ENCODE data around the gene BBS4. TPM values are rescaled to one million over a fixed set of nuclear protein-coding genes. Genes with fewer than 3 reads are reported as not detected.

Gene BBS4
- polyA plus RNA-seq, 3 donors from 2014 or later = 18.9 to 23.6 (median 20.2) TPM

DNA sequence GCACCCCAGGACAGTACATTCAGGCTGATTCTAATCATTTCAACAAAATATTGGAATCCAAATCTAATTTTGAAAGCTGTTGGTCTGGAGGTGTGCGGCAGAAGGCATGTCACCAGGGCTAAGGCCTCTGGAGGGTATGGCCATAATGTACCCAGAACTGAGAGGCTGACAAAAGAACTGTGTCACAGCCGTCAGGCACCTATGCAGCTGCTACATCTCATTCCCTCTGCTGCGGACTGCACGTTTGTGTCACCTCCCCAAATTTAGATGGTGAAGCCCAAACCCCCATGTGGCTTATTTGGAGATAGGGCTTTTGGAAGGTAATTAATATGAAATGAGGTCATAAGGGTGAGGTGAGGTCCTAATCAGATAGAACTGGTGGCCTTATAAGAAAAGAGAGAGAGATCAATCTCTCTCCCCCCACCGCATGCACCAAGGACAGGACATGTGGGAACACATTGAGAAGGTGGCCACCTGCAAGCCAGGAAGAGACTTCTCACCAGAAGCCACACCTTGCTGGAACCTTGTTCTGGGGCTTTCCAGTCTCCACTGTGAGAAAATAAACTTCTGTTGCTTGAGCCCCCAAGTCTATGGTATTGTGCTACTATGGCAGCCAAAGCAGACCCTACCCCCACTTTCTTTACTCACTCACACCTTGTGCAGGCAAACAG lies 74.7 kb downstream of the BBS4 start:
- H3K9me3 Mint-ChIP-seq = no peaks in the 10 kb centered on the region
- peaks cover 10 to 59% (median 32%) of the 10 kb centered on the region in 3 donors for H3K36me3 Mint-ChIP-seq
- H3K4me1 Mint-ChIP-seq = peaks cover 8 to 24% of the 10 kb centered on the region in 2 donors
- H3K27ac Mint-ChIP-seq = no peak overlapping the region
- no peak for DNase-seq
- H3K27me3 Mint-ChIP-seq (ENCODE audit: low read depth in 3 of 3) = peaks cover 0 to 2% (median 2%) of the 10 kb centered on the region in 3 donors
- H3K4me3 Mint-ChIP-seq = no peak overlapping the region

DNA sequence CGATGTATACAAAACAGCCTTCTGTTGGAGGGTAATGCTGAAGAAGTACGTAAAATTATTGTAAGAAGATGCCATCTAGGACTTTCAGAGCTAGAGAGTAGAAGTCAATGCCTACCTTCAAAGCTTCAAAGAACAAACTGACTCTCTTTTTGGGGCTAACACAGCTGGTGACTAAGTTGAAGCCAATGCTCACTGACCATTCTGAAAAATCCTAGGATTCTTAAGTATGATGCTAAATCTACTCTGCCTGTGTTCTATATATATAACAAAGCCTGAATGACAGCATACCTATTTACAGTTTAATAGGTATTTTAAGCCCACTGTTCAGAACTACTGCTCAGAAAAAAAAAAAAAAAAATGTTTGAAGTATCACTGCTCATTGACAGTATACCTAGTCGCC lies 78.6 kb downstream of the BBS4 start:
- Mint-ChIP-seq H3K27ac (no peak overlapping the region), H3K36me3 (peaks cover 32 to 66% (median 46%) of the 10 kb centered on the region in 3 donors)

DNA sequence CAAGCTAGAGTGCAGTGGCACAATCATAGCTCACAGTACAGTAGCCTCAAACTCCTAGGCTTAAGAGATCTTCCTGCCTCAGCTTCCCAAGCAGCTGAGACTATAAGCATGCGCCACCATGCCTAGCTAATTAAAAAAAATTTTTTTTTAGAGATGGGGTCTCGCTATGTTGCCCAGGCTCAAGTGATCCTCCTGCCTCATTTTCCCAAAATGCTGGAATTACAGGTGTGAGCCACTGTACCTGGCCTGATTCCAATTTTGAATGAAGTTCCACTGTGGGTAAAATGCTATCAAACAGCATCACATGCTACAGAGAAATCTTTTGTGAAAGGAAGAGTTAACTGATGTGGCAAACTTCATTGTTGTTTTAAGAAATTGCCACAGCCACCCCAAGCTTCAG lies 80.0 kb downstream of the BBS4 start:
- H3K9me3 Mint-ChIP-seq = peaks cover 2 to 16% (median 10%) of the 10 kb centered on the region in 6 donors
- peaks cover 5 to 19% of the 10 kb centered on the region in 2 donors for H3K4me1 Mint-ChIP-seq
- peaks cover 33 to 63% (median 44%) of the 10 kb centered on the region in 3 donors for H3K36me3 Mint-ChIP-seq

More for the DNA sequence above, 78.6 kb downstream of the BBS4 start:
- Mint-ChIP-seq H3K9me3 (peaks cover 0 to 16% (median 10%) of the 10 kb centered on the region in 6 donors), H3K4me1 (peaks cover 5 to 15% of the 10 kb centered on the region in 2 donors), H3K4me3 (no peak overlapping the region), H3K27me3 (ENCODE audit: low read depth in 3 of 3) (peaks cover 0 to 2% (median 0%) of the 10 kb centered on the region in 3 donors)
- DNase-seq = no peak

DNA sequence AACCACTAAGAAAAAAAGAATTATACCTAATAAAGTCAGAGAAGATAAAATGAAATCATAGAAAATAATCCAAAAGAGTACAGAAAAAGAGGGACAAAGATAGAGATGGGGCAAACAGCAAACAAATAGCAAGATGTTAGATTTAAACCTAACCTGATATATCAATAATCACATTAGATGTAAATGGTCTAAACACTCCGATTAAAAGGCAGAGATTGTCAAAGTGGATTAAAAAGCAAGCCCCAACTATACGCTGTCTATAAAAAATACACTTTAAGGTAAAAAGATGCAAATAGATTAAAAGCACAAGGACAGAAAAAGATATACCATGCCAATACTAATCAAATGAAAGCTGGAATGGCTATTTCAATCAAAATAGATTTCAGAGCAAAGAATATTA lies 80.8 kb downstream of the BBS4 start:
- Mint-ChIP-seq H3K4me1 (peaks cover 5 to 23% of the 10 kb centered on the region in 2 donors), H3K36me3 (peaks cover 37 to 64% (median 44%) of the 10 kb centered on the region in 3 donors), H3K27ac (no peak overlapping the region), H3K4me3 (no peak overlapping the region), H3K27me3 (ENCODE audit: low read depth in 3 of 3) (no peaks in the 10 kb centered on the region), H3K9me3 (peaks cover 2 to 16% (median 10%) of the 10 kb centered on the region in 6 donors)
- DNase-seq = no peak

More for the DNA sequence above, 80.0 kb downstream of the BBS4 start:
- DNase-seq = no peak
- Mint-ChIP-seq H3K4me3 (no peak overlapping the region), H3K27me3 (ENCODE audit: low read depth in 3 of 3) (no peaks in the 10 kb centered on the region), H3K27ac (no peak overlapping the region)

DNA sequence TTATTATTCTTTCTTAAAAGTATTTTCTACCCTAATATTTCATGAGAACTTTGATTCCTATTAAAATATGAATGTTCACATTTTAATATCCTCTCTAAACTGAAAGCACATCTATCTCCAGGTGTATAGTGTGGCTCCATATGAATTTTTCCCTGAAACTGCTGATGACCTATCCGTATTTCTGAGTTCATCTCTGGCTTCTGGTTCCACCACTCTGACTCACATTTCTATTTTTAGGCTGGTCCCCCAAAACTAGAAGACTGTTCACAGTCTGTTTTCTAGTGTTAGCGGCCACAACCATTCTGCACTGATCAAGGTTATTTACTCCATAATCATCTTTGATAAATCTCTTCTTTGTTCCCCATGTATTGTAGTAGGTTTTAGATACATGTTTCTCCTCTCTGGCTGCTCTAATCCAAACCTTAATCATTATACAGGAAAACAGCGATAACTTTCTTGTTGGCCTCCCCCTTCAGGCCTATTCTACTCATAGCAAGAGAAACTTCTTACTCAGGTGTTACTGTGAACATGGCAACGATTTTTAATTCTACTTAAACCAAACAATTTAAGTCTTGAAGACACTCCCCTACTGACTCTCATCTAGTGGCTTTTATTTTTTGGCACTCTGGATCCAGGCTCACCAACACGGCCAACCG lies 84.8 kb downstream of the BBS4 start:
- no peak for DNase-seq
- peaks cover 39 to 60% (median 40%) of the 10 kb centered on the region in 3 donors for H3K36me3 Mint-ChIP-seq
- H3K27ac Mint-ChIP-seq = peak overlapping the region in 2 of 6 donors; percentile 0 to 21
- H3K9me3 Mint-ChIP-seq = peaks cover 2 to 16% (median 10%) of the 10 kb centered on the region in 6 donors
- no peak overlapping the region for H3K4me3 Mint-ChIP-seq
- H3K4me1 Mint-ChIP-seq = peaks cover 4 to 19% of the 10 kb centered on the region in 2 donors
- no peaks in the 10 kb centered on the region for H3K27me3 Mint-ChIP-seq (ENCODE audit: low read depth in 3 of 3)

DNA sequence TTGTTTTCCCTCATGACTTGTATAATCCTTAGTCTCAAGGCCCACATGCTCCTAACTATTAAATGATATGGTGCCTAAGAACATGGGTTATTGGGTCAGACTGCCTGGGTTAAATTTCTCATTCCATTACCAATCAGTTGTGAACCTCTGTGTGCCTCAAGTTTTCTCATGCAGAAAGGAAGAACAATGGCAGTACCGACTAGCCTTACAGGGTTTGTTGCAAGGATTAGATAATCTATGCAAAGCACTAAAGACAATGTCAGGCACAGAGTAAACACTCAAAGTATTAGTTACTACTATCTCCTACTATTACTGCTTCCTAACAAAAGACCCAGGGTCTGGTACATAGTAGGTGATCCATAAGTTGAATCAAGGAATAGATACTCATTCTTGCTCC lies 85.3 kb downstream of the BBS4 start:
- Mint-ChIP-seq H3K36me3 (peaks cover 36 to 57% (median 36%) of the 10 kb centered on the region in 3 donors), H3K27me3 (ENCODE audit: low read depth in 3 of 3) (no peaks in the 10 kb centered on the region), H3K9me3 (peaks cover 2 to 16% (median 10%) of the 10 kb centered on the region in 6 donors), H3K4me3 (no peak overlapping the region), H3K4me1 (peaks cover 6 to 24% of the 10 kb centered on the region in 2 donors), H3K27ac (no peak overlapping the region)
- no peak for DNase-seq

DNA sequence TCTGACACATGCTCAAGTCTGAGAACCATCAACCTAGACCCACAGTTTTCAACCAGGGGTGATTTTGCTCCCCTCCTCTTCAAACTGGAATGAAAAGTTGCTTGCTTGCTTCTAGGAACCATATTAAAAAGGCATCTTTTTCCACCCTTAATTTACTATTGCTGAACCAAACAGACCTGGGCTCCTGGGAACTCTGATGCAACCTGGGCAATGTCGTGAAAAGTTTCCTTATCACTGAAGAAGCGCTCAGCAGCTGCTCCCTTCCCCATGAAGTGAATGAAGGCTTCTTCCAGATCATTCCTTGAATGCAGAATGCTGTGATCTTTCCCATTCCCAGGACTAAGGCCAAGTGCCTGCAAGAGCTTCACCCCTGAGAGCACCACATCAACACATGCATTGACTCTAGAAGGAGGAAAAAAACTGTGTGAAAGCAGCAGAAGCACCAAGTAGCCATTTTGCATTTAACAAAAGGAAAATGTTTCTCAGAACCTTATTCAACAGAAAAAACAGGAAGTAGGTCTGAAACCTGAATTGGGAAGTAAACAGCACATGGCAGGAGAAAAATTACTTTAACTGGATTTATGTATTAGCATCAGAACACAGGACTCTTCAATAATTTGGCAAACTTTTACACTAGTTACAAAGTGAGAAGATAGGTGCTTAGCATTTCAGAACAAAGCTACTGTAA lies 88.8 kb downstream of the BBS4 start:
- Mint-ChIP-seq H3K4me1 (peaks cover 25 to 45% of the 10 kb centered on the region in 2 donors), H3K36me3 (peaks cover 7 to 29% (median 23%) of the 10 kb centered on the region in 3 donors)
- no peak for DNase-seq

DNA sequence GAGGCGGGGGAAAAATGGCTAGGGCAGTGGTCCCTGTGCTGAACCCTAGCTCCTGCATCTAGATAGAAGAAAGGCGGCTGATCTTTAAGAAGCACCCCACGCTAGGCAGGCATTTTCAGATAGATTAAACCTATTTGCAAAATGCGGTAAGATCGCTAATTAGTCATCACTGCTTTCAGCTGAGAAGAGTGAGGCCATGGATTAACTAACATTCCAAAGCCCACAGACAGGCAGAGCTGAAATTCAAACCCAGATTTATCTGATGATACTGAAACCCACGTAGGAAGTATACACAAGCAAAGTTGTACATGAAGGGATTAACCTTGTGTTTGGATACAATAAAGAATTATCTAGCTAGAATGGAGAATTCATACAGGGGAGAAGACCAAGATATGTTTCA lies 92.8 kb downstream of the BBS4 start:
- Mint-ChIP-seq H3K4me3 (no peak overlapping the region), H3K9me3 (no peaks in the 10 kb centered on the region), H3K27me3 (ENCODE audit: low read depth in 3 of 3) (peaks cover 3 to 10% (median 8%) of the 10 kb centered on the region in 3 donors), H3K4me1 (peaks cover 52 to 71% of the 10 kb centered on the region in 2 donors), H3K27ac (peak overlapping the region in 3 of 6 donors; percentile 16 to 34 (median 24)), H3K36me3 (peaks cover 3 to 14% (median 12%) of the 10 kb centered on the region in 3 donors)
- no peak for DNase-seq

More for the DNA sequence above, 88.8 kb downstream of the BBS4 start:
- Mint-ChIP-seq H3K27ac (peak overlapping the region in 3 of 6 donors; percentile 1 to 50 (median 19)), H3K27me3 (ENCODE audit: low read depth in 3 of 3) (no peaks in the 10 kb centered on the region), H3K4me3 (no peak overlapping the region), H3K9me3 (peaks cover 0 to 2% (median 0%) of the 10 kb centered on the region in 6 donors)

DNA sequence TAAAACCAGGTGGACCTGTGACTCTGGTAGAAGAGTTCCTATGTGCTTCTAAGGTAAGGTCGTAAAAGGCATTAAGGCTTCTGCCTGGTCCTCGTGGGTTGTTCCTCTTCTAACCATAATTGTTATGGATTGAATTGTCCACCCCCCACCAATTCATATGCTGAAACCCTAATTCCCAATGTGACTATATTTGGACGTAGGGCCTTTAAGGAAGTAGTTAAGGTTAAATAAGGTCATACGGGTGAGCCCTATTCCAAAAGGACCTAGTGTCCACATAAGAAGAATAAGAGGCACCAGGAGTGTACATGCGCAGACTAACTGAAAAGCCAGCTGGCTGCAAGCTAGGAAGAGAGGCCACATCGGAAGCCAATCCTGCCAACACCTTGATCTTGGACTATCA lies 95.6 kb downstream of the BBS4 start:
- Mint-ChIP-seq H3K27ac (peak overlapping the region; percentile 18 to 97 (median 77)), H3K9me3 (no peaks in the 10 kb centered on the region), H3K27me3 (ENCODE audit: low read depth in 3 of 3) (peaks cover 9 to 21% (median 20%) of the 10 kb centered on the region in 3 donors), H3K36me3 (peaks cover 3 to 9% (median 8%) of the 10 kb centered on the region in 3 donors), H3K4me3 (peak overlapping the region; percentile 54 to 98 (median 96)), H3K4me1 (peaks cover 73 to 80% of the 10 kb centered on the region in 2 donors)
- no peak for DNase-seq

DNA sequence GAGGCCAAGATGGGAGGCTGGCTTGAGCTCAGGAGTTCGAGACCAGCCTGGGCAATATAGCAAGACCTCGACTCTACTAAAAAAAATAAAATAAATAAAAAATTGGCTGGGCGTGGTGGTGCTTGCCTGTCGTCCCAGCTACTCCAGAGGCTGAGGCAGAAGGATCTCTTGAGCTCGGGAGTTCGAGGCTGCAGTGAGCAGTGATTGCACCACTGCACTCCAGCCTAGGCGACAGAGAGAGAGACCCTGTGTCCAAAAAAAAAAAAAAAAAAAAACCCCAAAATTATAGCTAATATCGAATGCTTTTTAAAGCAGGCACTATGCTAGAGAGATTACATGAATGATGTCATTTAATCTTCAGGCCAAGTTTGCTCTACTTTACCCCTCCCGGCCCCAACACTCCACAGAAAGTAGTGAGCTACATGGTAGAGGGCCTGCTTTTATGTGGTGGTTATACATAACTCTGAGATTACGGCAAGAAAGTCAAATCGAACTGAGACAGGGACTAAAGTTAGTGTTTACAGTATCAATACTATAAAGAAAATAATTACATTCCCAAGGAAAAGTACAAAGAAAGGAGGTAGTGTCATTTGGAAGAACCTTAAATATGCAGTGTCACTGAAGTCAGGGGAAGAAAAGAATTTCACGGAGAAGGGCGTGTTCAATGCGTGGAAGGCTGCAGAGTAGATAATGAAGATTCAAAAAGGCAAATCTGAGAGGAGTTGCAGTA lies 96.4 kb downstream of the BBS4 start:
- Mint-ChIP-seq H3K9me3 (no peaks in the 10 kb centered on the region), H3K4me3 (peak overlapping the region; percentile 96 to 98 (median 97)), H3K36me3 (peaks cover 3 to 9% (median 8%) of the 10 kb centered on the region in 3 donors), H3K27ac (peak overlapping the region; percentile 97 to 99 (median 99)), H3K4me1 (peaks cover 73 to 85% of the 10 kb centered on the region in 2 donors), H3K27me3 (ENCODE audit: low read depth in 3 of 3) (peaks cover 9 to 21% (median 20%) of the 10 kb centered on the region in 3 donors)
- peak in 1 of 3 donors; percentile 5 for DNase-seq

DNA sequence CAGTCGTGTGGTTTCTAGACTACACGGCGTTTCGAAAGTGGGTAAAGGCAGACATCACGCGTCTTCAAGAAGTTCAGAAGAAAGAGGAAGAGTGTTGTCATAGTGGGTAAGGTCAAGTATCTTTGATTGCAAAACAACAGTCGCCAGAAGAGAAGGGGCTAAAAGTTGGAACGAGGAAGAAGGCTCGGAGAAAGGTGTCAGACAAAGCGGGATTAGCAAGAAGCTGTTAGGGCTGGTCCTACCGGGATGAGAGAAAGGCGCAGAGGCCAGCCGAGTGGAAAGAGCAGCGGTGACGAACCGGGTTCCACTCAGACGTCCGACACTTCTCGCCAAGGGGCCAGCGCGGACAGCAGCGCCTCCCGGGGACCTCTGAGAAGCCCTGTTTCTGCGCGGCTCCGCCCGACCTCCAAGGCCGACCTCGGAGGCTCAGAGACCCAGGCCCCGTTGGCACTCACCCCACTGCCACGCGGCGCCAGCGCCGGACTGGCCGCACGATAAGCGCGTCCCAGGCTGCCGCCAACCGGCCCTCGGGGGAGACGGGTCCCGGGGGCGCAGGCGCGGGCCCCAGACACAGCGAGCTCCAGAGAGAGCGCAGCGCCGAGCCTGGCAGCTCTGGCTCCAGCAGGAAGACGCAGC lies 97.1 kb downstream of the BBS4 start:
- Mint-ChIP-seq H3K9me3 (no peaks in the 10 kb centered on the region), H3K4me3 (peak overlapping the region; percentile 96 to 98 (median 97)), H3K36me3 (peaks cover 3 to 9% (median 8%) of the 10 kb centered on the region in 3 donors), H3K27me3 (ENCODE audit: low read depth in 3 of 3) (peaks cover 9 to 21% (median 20%) of the 10 kb centered on the region in 3 donors), H3K27ac (peak overlapping the region; percentile 97 to 99 (median 99)), H3K4me1 (peaks cover 76 to 91% of the 10 kb centered on the region in 2 donors)
- DNase-seq = peak; percentile 54 to 68 (median 55)

DNA sequence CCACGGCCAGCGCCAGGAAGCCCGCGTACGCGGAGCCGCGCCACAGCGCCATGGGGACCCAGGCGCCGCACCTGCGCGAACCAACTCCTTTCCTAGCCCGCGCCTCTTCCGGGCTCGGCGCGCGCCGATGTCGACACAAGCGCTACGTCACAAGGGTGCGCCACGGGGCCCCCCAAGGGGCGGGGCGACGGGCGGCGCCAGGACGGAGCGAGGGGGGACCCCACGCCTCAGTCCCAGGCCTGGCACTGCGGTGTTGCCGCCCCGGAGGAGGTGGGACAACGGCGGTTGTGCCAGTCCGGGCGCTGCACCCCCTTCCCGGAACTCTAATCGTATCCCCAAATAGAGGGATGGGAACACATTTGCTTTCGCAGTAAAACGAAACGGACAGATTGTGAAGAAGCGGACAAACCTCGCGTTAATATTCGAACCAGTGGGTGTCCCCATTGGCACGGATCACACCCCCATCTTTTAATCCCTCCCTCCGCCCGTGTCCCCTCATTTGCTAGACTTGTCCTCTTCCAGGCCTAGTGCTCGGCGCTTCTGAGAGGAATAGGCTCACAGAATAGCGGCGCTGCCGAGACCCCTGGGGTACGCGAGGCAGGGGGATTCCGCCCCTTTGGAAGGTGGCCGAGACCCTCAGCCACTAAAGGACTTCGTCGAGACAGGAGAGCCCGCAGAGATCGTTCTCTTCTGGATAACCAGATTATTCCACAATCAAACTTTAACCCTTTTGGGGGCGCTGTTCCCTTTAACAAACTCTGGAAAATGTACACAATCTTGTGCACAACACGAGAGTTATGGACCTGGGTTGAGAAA lies 97.8 kb downstream of the BBS4 start, which contains the start of gene ADPGK:
ADPGK (minus strand) TSS at position 119 of the 816 bp plus-strand sequence; CDS start at position 52, 67 bp downstream.
- DNase-seq = peak; percentile 95 to 96 (median 96)
- Mint-ChIP-seq H3K27me3 (ENCODE audit: low read depth in 3 of 3) (peaks cover 9 to 21% (median 20%) of the 10 kb centered on the region in 3 donors), H3K9me3 (no peaks in the 10 kb centered on the region), H3K36me3 (peaks cover 3 to 9% (median 5%) of the 10 kb centered on the region in 3 donors), H3K4me3 (peak within 1 kb of the TSS; percentile 96 to 98 (median 97)), H3K4me1 (peaks cover 72 to 91% of the 10 kb centered on the region in 2 donors), H3K27ac (peak within 1 kb of the TSS; percentile 97 to 99 (median 99))
